Effector CD4-positive, alpha-beta T cell (primary cell): ENCODE results near the gene EXO5.
"Not testable (repeated sequence)": the region's sequence is repeated elsewhere in the genome, so short reads cannot be mapped to it uniquely, and the experiment has no call there.

Source experiments
- DNase-seq: peaks from one replicate; pipeline ENCODE4 v3.0.0-alpha.2; 2020
- total RNA-seq: gene quantifications from one replicate; lab custom pipeline; 2026; lab: John Stamatoyannopoulos, UW

Gene EXO5, protein sequence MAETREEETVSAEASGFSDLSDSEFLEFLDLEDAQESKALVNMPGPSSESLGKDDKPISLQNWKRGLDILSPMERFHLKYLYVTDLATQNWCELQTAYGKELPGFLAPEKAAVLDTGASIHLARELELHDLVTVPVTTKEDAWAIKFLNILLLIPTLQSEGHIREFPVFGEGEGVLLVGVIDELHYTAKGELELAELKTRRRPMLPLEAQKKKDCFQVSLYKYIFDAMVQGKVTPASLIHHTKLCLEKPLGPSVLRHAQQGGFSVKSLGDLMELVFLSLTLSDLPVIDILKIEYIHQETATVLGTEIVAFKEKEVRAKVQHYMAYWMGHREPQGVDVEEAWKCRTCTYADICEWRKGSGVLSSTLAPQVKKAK
- total RNA-seq: 8.8 reads per million, percentile 29 among the genes with 10 or more reads in this experiment

DNA sequence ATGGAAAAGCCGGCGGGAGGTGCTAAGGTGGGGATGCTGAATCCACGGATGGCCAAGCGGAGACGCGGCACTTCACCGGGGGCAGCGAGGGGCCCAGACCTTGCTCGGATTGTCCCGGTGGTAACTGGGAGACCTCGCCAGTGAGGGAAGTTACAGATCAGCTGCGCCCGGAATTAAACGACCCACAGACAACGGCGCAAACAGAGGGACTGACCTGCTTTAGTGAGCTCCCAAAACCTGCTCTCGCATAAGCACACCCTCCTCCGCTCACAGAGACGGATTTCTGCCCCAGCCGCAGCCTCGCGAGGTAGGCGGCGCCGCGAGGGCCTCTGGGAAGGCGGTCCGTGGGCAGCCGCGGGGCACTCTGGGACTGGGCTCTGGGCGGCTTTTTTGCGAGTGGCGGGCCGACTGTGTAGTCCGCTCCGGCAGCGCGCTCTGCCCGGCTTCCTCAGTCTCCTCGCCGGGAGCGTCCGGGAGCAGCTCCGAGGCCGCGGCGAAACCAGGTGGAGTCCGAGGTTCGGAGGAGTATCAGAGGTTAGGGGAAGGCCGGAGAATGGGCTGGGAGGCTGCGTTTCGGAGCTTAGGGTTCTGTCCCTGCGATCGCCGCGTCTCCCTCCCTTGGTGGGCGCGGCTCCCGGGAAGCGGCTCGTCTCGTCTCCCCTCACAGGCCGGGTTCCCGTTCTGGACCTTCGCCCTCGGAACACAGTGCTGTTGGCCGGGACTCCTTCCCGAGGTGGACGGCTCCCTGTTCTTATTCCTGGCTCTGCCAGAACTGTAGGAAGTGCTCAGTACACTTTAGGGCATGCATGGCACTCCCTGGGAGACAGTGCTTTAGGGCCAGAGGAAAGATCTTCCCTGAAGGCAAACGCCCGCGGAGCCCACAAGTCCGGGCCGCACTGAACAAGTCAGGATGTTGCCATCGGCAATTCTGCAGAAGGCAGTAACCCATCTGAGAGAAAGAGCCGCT is at the start of gene EXO5:
Gene EXO5, plus strand, starts transcription at position 393 of the 967 bp plus-strand sequence. CDS start 5,778 bp downstream, outside the sequence.
- peak; percentile 59 for DNase-seq

- no peak for DNase-seq
Observed at GRCh38 chr1:40462956-40463590, 45.5 kb upstream of the EXO5 start.

GRCh38 chr1:40469327-40469726 is 39.2 kb upstream of the EXO5 start:
- DNase-seq: no peak

GRCh38 chr1:40475268-40475667 is 33.3 kb upstream of the EXO5 start:
- no peak for DNase-seq

GRCh38 chr1:40476924-40477677 is 31.5 kb upstream of the EXO5 start, which contains the start of gene ZFP69:
ZFP69 (plus strand) TSS chr1:40477290; CDS start chr1:40479362, 2,072 bp downstream.
- peak; percentile 54 for DNase-seq

DNA sequence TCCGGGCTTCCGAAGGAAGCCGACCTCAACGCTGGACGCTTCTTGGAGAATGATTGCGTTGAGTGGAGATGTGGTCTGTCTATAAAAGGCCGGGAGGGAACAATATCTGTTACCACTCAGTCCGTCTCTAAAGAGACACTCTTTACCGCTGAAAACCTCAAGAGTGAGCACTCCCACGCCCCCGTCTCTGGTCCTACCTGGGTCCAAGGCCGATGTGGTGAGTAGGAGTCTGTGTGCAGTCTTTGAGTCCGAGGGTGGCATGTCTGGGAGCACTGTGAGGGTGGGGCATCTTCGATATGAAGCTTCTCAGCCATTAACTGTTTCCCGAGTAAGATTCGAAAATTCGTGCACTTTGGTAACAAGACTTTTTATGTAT is 30.9 kb upstream of the EXO5 start:
- DNase-seq: no peak

DNA sequence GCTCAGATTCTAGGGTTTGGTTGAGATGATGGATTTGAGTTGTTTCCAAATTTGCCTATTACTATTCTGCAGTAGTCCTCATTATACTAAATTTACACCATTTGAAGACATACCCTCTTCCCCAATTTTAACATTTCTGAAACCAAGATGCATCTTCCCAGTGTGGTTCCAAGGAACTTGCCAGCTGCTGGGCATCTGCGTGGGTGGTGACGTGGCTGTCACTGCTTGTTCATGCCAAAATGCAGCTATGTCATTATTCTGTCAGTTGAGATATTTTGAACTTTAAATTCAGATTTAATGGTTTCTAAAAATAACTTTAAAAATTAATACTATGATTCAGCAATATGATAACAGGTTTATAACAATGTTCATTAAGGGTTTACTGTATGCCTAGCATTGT is 30.3 kb upstream of the EXO5 start:
- no peak for DNase-seq

- no peak for DNase-seq
Observed at GRCh38 chr1:40479156-40479555, 29.4 kb upstream of the EXO5 start.

GRCh38 chr1:40495315-40495903 is 13.2 kb upstream of the EXO5 start:
- DNase-seq: no peak

GRCh38 chr1:40502651-40503050 is 5.9 kb upstream of the EXO5 start:
- DNase-seq: not testable (repeated sequence)

- no peak for DNase-seq
Observed at GRCh38 chr1:40507973-40508372, 594 bp upstream of the EXO5 start.

DNA sequence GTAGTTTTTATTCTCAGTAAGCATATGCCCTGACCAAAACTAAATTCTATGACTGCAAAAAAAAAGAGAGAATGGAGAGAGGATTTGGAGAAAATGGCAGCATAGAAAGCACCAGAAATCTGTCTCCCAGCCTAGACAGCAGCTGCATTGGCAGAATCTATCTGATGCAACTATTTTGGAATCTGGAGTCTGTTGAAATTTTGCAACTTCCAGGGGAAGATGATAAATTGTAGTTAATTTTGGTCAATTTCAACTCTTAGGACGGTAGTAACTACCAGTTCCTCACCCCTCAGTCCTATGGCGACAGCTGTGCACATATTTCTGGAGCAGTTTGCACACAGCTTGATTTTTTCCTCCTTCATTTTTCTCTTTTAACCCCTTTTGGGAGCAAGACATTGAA is 10.9 kb downstream of the EXO5 start:
- DNase-seq: no peak

DNA sequence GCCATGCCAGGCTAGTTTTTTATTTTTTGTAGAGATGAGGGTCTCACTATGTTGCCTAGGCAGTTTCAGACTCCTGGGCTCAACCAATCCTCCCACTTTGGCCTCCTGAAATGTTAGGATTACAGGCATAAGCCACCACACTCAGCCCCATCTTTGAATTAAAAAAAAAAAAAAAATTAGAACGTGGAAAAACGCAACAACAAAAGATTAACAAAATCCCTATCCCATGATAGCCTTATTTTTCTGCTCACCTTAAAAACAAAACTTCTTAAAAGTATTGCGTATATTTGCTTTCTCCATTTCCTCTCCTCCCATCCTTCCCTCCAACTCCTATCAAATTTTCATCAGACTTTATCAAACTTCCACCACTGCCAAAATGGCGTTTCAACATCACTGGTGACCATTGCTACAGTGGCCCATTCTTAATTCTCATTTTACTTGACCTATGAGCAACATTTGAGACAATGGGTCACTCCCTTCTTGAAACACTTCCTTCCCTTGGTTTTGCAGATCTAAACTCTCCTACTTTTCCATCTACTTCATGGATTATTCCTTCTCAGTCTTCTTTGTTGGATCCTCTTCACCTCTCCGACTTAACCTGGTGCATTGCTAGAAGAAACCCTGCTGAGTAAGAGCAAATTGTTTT is 22.3 kb downstream of the EXO5 start:
- no peak for DNase-seq

GRCh38 chr1:40531381-40532061 is 23.0 kb downstream of the EXO5 start, which contains the start of gene ZNF684:
ZNF684 (plus strand) TSS chr1:40531637; CDS start chr1:40533167, 1,530 bp downstream.
- DNase-seq: peak; percentile 79

- no peak for DNase-seq
Observed at GRCh38 chr1:40532062-40532389, 23.5 kb downstream of the EXO5 start.

DNA sequence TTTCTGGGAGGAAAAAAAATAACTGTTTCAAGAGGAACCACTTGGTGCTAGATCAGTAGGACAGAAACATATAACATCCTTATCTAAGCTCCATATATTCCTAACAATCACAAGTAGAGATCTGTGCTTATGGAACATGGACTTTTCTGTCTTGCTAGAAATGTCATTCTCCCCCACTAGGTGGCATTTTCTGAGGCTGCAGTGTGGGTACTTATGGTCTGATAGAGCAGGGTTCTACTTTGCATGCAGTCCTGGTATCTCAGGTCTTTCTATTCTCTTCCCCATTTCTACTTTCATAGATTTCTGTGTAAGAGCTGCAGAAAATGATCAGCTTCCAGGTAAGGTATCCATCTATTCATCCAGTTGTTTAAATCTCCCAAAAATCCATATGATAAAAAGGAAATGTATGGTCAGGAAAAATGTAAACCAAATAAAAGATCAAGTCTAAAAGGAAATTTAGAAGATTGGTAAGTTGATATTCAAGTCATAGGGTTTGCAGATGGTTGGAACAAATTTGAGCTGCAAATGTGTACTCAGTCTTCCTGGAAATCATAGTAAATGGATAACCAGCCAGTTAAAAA is 24.4 kb downstream of the EXO5 start:
- no peak for DNase-seq

GRCh38 chr1:40534589-40534988 is 26.0 kb downstream of the EXO5 start:
- no peak for DNase-seq

DNA sequence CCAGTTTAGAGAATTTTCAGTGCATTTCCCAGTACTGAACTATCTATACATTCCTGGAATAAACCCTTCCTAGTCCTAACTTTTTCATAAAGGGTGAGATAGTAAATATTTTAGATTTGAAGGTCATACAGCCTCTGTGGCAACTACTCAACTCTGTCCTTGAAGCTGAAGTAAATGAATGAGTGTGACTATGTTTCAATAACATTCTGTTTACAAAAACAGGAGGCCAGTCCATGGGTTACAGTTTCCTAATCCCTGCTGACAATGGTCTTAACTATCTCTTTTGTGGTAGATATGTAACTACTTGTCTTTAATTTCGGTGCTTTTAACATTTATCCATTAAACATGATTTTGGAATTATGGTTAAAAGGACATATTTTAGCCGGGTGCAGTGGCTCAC is 27.2 kb downstream of the EXO5 start:
- no peak for DNase-seq

- no peak for DNase-seq
Observed at GRCh38 chr1:40539338-40539737, 30.8 kb downstream of the EXO5 start.

DNA sequence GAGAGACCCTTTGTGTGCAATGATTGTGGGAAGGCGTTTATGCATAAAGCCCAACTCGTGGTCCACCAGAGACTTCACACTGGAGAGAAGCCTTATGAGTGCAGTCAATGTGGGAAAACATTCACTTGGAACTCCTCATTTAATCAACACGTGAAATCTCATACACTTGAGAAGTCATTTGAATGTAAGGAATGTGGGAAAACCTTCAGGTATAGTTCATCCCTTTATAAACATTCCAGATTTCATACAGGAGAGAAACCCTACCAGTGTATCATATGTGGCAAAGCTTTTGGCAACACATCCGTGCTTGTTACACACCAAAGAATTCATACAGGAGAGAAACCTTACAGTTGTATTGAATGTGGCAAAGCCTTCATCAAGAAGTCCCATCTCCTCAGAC is 38.4 kb downstream of the EXO5 start:
- DNase-seq: no peak
